Thyroid gland (tissue), 4 donors: ENCODE results near the gene ITM2C. TPM values are rescaled to one million over a fixed set of nuclear protein-coding genes. Genes with fewer than 3 reads are reported as not detected.

Source experiments
- DNase-seq, 2 donors: peaks; one replicate each; pipeline ENCODE4 v3.0.0-alpha.2; 2019
- H3K27ac ChIP-seq, 3 donors: fragments of 200-600 bp; sonication (generic); 1 replicate in 2 of 3; 2 replicates in 1 of 3; pipeline ENCODE4 v1.5.1; 2016 to 2019; ENCODE audit warnings: mild to moderate bottlenecking in 1 of 3, moderate library complexity in 1 of 3
- H3K27me3 ChIP-seq: fragments of 200-600 bp; sonication (generic); one replicate; pipeline ENCODE4 v1.5.1; 2019
- H3K36me3 ChIP-seq, 2 donors: fragments of 200-600 bp; sonication (generic); one replicate each; pipeline ENCODE4 v1.5.1; 2016 to 2019
- H3K4me1 ChIP-seq, 2 donors: fragments of 200-600 bp; sonication (generic); one replicate each; pipeline ENCODE4 v1.5.1; 2017 to 2019
- H3K4me3 ChIP-seq, 3 donors: fragments of 200-600 bp; sonication (generic); replicated peaks in 1 of 3; 1 replicate in 2 of 3; 2 replicates in 1 of 3; pipeline ENCODE4 v1.5.1; 2016; ENCODE audit warnings: mild to moderate bottlenecking in 1 of 3
- H3K9me3 ChIP-seq: fragments of 200-600 bp; sonication (generic); one replicate; pipeline ENCODE4 v1.5.1; 2017
- CTCF ChIP-seq, 6 experiments: fragments of 200-600 bp in 3 of 6; fragments of 450-650 bp in 3 of 6; sonication (generic) in 3 of 6; IDR thresholded peaks; one replicate each; pipeline ENCODE4 v1.5.1; 2016 to 2019; ENCODE audit warnings: antibody characterized with exemption in 6 of 6, mild to moderate bottlenecking in 2 of 6, inconsistent platforms in 1 of 6, moderate library complexity in 1 of 6
- POLR2A ChIP-seq, 2 donors: fragments of 450-650 bp; IDR thresholded peaks; one replicate each; pipeline ENCODE4 v1.6.1; 2017; ENCODE audit warnings: antibody characterized with exemption in 2 of 2, mild to moderate bottlenecking in 2 of 2, moderate library complexity in 1 of 2
- WGBS, 2 donors: methylation state at CpG; one replicate each; pipeline ENCODE4 v1.1.5; 2017; 5-methylcytosine and 5-hydroxymethylcytosine counted together
- intact Hi-C: fragments of 100-400 bp; cut with DNase I; formaldehyde crosslinking; loops from one replicate; pipeline ENCODE4 v1.15.1; 2023
- total RNA-seq, 4 donors: library from RNA; depleted of rRNA; stranded (reverse); fragments of >200 nt; gene quantifications; one replicate each; pipeline ENCODE4 v1.2.3, GENCODE V29; 2016

ITM2C gene
- total RNA-seq, 4 donors from 2014 or later = 29.2 to 54.0 (median 45.4) TPM

- Histone ChIP-seq H3K4me1 (peaks cover 6 to 16% of the 10 kb centered on the region in 2 donors), H3K4me3 (no peak overlapping the region), H3K36me3 (no peaks in the 10 kb centered on the region), H3K27me3 (no peaks in the 10 kb centered on the region), H3K27ac (no peak overlapping the region), H3K9me3 (no peaks in the 10 kb centered on the region)
- 64 to 76% methylated on average over 2 to 5 of the region's 5 CpGs for WGBS, 2 donors
- intact Hi-C loops = no loop called here
- TF ChIP-seq POLR2A (IDR thresholded peaks at IDR 0.05) = no peak
- TF ChIP-seq CTCF (IDR thresholded peaks at IDR 0.05) = no peak
- no peak for DNase-seq
These were observed 34.5 kb downstream of the ITM2C start for GRCh38 chr2:230899287-230899686.

- Histone ChIP-seq H3K4me1 (peaks cover 4 to 13% of the 10 kb centered on the region in 2 donors), H3K9me3 (no peaks in the 10 kb centered on the region), H3K27me3 (no peaks in the 10 kb centered on the region), H3K4me3 (no peak overlapping the region), H3K27ac (no peak overlapping the region), H3K36me3 (no peaks in the 10 kb centered on the region)
- no peak for TF ChIP-seq POLR2A (IDR thresholded peaks at IDR 0.05)
- no peak for TF ChIP-seq CTCF (IDR thresholded peaks at IDR 0.05)
- DNase-seq = no peak
- intact Hi-C loops = no loop called here
- WGBS, 2 donors = 95 to 96% methylated on average over 4 of the region's 4 CpGs
These were observed 35.0 kb downstream of the ITM2C start for GRCh38 chr2:230899786-230900185.

- Histone ChIP-seq H3K9me3 (no peaks in the 10 kb centered on the region), H3K4me1 (peaks cover 3 to 15% of the 10 kb centered on the region in 2 donors), H3K36me3 (no peaks in the 10 kb centered on the region), H3K27ac (no peak overlapping the region), H3K4me3 (no peak overlapping the region), H3K27me3 (no peaks in the 10 kb centered on the region)
- no peak for TF ChIP-seq CTCF (IDR thresholded peaks at IDR 0.05)
- no peak for TF ChIP-seq POLR2A (IDR thresholded peaks at IDR 0.05)
- WGBS, 2 donors = 77 to 82% methylated on average over 9 to 10 of the region's 10 CpGs
- DNase-seq = no peak
- intact Hi-C loops = no loop called here
These were observed 35.7 kb downstream of the ITM2C start for GRCh38 chr2:230900336-230900995.

- Histone ChIP-seq H3K27me3 (no peaks in the 10 kb centered on the region), H3K4me3 (no peak overlapping the region), H3K9me3 (no peaks in the 10 kb centered on the region), H3K36me3 (no peaks in the 10 kb centered on the region), H3K27ac (no peak overlapping the region), H3K4me1 (peaks cover 8 to 15% of the 10 kb centered on the region in 2 donors)
- intact Hi-C loops = no loop called here
- 74 to 77% methylated on average over 5 of the region's 5 CpGs for WGBS, 2 donors
- DNase-seq = no peak
- TF ChIP-seq CTCF (IDR thresholded peaks at IDR 0.05) (no peak), POLR2A (IDR thresholded peaks at IDR 0.05) (no peak)
These were observed 36.3 kb downstream of the ITM2C start for GRCh38 chr2:230901006-230901405.

GRCh38 chr2:230902180-230902899 is 37.6 kb downstream of the ITM2C start:
- H3K4me1 ChIP-seq = peaks cover 11 to 25% of the 10 kb centered on the region in 2 donors
- H3K4me3 ChIP-seq = no peak overlapping the region
- no peak overlapping the region for H3K27ac ChIP-seq
- H3K27me3 ChIP-seq = no peaks in the 10 kb centered on the region
- WGBS, 2 donors = 50 to 51% methylated on average over 7 to 8 of the region's 8 CpGs
- H3K9me3 ChIP-seq = no peaks in the 10 kb centered on the region
- peak; percentile 28 to 56 for DNase-seq
- TF ChIP-seq POLR2A (IDR thresholded peaks at IDR 0.05) = no peak
- peak; percentile 26 to 56 (median 48) for TF ChIP-seq CTCF (IDR thresholded peaks at IDR 0.05)
- intact Hi-C loops = no loop called here
- H3K36me3 ChIP-seq = no peaks in the 10 kb centered on the region
